B cell (primary cell): ENCODE results near the gene PRRX1.

ENCODE experiments used
- EZH2 ChIP-seq: IDR thresholded peaks from 2 replicates; pipeline ENCODE4 v1.6.1; 2012; ENCODE audit warnings: borderline replicate concordance, low read depth, mild to moderate bottlenecking, moderate library complexity, low read length; ENCODE audit not compliant: insufficient read depth, poor library complexity, severe bottlenecking
- TF ChIP-seq, protein P1 (sequence below): fragments of 200-600 bp; IDR thresholded peaks from one replicate; pipeline ENCODE4 v1.8.0; 2022; ENCODE audit warnings: antibody characterized with exemption, mild to moderate bottlenecking

DNA sequence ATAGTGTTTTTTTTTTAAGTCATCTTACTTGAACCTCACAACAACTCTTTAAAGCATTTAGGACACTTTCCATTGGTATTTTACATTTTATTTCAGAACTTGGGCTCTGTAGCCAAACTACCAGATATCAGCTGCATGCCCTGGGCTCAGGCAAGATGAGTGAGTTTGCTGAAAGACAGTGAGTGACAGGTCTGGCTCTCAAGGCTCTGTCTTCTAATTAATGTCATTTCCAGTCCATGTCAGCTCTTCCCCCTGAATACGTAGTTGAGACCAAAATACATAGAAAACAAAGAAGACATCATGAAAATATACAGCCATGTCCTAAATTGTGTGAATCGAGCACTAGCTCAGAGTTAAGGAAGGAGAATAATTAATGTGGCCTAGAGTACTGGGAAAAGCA lies 39.7 kb downstream of the PRRX1 start:
- TF ChIP-seq, protein P1, sequence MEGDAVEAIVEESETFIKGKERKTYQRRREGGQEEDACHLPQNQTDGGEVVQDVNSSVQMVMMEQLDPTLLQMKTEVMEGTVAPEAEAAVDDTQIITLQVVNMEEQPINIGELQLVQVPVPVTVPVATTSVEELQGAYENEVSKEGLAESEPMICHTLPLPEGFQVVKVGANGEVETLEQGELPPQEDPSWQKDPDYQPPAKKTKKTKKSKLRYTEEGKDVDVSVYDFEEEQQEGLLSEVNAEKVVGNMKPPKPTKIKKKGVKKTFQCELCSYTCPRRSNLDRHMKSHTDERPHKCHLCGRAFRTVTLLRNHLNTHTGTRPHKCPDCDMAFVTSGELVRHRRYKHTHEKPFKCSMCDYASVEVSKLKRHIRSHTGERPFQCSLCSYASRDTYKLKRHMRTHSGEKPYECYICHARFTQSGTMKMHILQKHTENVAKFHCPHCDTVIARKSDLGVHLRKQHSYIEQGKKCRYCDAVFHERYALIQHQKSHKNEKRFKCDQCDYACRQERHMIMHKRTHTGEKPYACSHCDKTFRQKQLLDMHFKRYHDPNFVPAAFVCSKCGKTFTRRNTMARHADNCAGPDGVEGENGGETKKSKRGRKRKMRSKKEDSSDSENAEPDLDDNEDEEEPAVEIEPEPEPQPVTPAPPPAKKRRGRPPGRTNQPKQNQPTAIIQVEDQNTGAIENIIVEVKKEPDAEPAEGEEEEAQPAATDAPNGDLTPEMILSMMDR, result no peak
- TF ChIP-seq EZH2, result no peak
